Measurements from ENCODE around the gene PEX19.

GRCh38 chr1:160251011-160251410, 33.9 kb downstream of the PEX19 start:
- TF ChIP-seq CTCF (IDR thresholded peaks at IDR 0.05), result no peak
- no peak for TF ChIP-seq POLR2A (IDR thresholded peaks at IDR 0.05)

Data from right lobe of liver (tissue), 4 donors.